ENCODE data around the gene KRT2.

The KRT2 gene

GRCh38 chr12:52622349-52622748 is 29.7 kb downstream of the KRT2 start:
- TF ChIP-seq ZBTB7A (IDR thresholded peaks at IDR 0.05; ENCODE audit: low read depth) (no peak), REST (IDR thresholded peaks at IDR 0.05; ENCODE audit: low read depth) (no peak), TAF1 (IDR thresholded peaks at IDR 0.05; ENCODE audit: low read depth) (no peak), FOXM1 (IDR thresholded peaks at IDR 0.05; ENCODE audit: borderline replicate concordance, low read depth) (no peak), MAX (IDR thresholded peaks at IDR 0.05) (no peak), TEAD4 (IDR thresholded peaks at IDR 0.05) (no peak), CREB1 (IDR thresholded peaks at IDR 0.05; ENCODE audit: low read depth) (no peak), NFIC (IDR thresholded peaks at IDR 0.05) (no peak), YY1 (IDR thresholded peaks at IDR 0.05; ENCODE audit: low read depth) (no peak), EP300 (IDR thresholded peaks at IDR 0.05; ENCODE audit: borderline replicate concordance) (no peak), TCF12 (IDR thresholded peaks at IDR 0.05; ENCODE audit: low read depth) (no peak), CEBPB (IDR thresholded peaks at IDR 0.05) (no peak), EGR1 (IDR thresholded peaks at IDR 0.05) (no peak), RAD21 (IDR thresholded peaks at IDR 0.05; ENCODE audit: low read depth) (no peak)
- TF ChIP-seq, protein P1, sequence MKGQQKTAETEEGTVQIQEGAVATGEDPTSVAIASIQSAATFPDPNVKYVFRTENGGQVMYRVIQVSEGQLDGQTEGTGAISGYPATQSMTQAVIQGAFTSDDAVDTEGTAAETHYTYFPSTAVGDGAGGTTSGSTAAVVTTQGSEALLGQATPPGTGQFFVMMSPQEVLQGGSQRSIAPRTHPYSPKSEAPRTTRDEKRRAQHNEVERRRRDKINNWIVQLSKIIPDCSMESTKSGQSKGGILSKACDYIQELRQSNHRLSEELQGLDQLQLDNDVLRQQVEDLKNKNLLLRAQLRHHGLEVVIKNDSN (IDR thresholded peaks at IDR 0.05): no peak

GRCh38 chr12:52618866-52619265 is 33.1 kb downstream of the KRT2 start:
- no peak for TF ChIP-seq EP300 (IDR thresholded peaks at IDR 0.05; ENCODE audit: borderline replicate concordance)
- no peak for TF ChIP-seq REST (IDR thresholded peaks at IDR 0.05; ENCODE audit: low read depth)
- TF ChIP-seq EGR1 (IDR thresholded peaks at IDR 0.05): no peak
- no peak for TF ChIP-seq ZBTB7A (IDR thresholded peaks at IDR 0.05; ENCODE audit: low read depth)
- no peak for TF ChIP-seq TAF1 (IDR thresholded peaks at IDR 0.05; ENCODE audit: low read depth)
- no peak for TF ChIP-seq CEBPB (IDR thresholded peaks at IDR 0.05)
- TF ChIP-seq NFIC (IDR thresholded peaks at IDR 0.05): no peak
- no peak for TF ChIP-seq CREB1 (IDR thresholded peaks at IDR 0.05; ENCODE audit: low read depth)
- TF ChIP-seq FOXM1 (IDR thresholded peaks at IDR 0.05; ENCODE audit: borderline replicate concordance, low read depth): no peak
- TF ChIP-seq TEAD4 (IDR thresholded peaks at IDR 0.05): no peak
- TF ChIP-seq YY1 (IDR thresholded peaks at IDR 0.05; ENCODE audit: low read depth): no peak
- TF ChIP-seq MAX (IDR thresholded peaks at IDR 0.05): no peak
- TF ChIP-seq, protein P1 (IDR thresholded peaks at IDR 0.05): no peak
- no peak for TF ChIP-seq RAD21 (IDR thresholded peaks at IDR 0.05; ENCODE audit: low read depth)
- TF ChIP-seq TCF12 (IDR thresholded peaks at IDR 0.05; ENCODE audit: low read depth): no peak

GRCh38 chr12:52618216-52618615 is 33.8 kb downstream of the KRT2 start, which contains the start of gene KRT73:
Gene KRT73, minus strand, starts transcription at chr12:52618559. Its CDS starts 35 bp downstream, at chr12:52618524.
- TF ChIP-seq TEAD4 (IDR thresholded peaks at IDR 0.05) (no peak), NFIC (IDR thresholded peaks at IDR 0.05) (no peak), FOXM1 (IDR thresholded peaks at IDR 0.05; ENCODE audit: borderline replicate concordance, low read depth) (no peak), YY1 (IDR thresholded peaks at IDR 0.05; ENCODE audit: low read depth) (no peak), ZBTB7A (IDR thresholded peaks at IDR 0.05; ENCODE audit: low read depth) (no peak), REST (IDR thresholded peaks at IDR 0.05; ENCODE audit: low read depth) (no peak), CREB1 (IDR thresholded peaks at IDR 0.05; ENCODE audit: low read depth) (no peak), MAX (IDR thresholded peaks at IDR 0.05) (no peak), TAF1 (IDR thresholded peaks at IDR 0.05; ENCODE audit: low read depth) (no peak), CEBPB (IDR thresholded peaks at IDR 0.05) (no peak), TCF12 (IDR thresholded peaks at IDR 0.05; ENCODE audit: low read depth) (no peak), EP300 (IDR thresholded peaks at IDR 0.05; ENCODE audit: borderline replicate concordance) (no peak), EGR1 (IDR thresholded peaks at IDR 0.05) (no peak), RAD21 (IDR thresholded peaks at IDR 0.05; ENCODE audit: low read depth) (no peak)
- TF ChIP-seq, protein P1 (IDR thresholded peaks at IDR 0.05): no peak
